A549 (cell line): Measurements from ENCODE around the gene CDC42EP1. TPM values are rescaled to one million over a fixed set of nuclear protein-coding genes. Genes with fewer than 3 reads are reported as not detected.

Source experiments
- ATAC-seq, 2 experiments: fragments of 200-7000 bp in 1 of 2; fragments of >200 bp in 1 of 2; cut with Nextera tagmentation in 1 of 2; cut with Tn5 transposase in 1 of 2; 3 replicates each; pipeline versions ENCODE4 v1.8.0 to v1.9.1; 2018 to 2020; ENCODE audit warnings: mild to moderate bottlenecking in 1 of 2, moderate library complexity in 1 of 2
- CTCF ChIA-PET: fragments of 300-600 bp; sonication (Branson Sonifier 250); formaldehyde crosslinking; extraction: SDS; loops from one replicate; lab custom pipeline; 2021; ENCODE audit warnings: antibody characterized with exemption, inconsistent platforms; lab: Yijun Ruan, JAX
- POLR2A ChIA-PET: fragments of 350-600 bp; formaldehyde crosslinking; extraction: SDS; loops from one replicate; lab custom pipeline; 2021; ENCODE audit warnings: antibody characterized with exemption, inconsistent platforms; lab: Yijun Ruan, JAX
- DNase-seq, 2 experiments: peaks; one replicate each; pipeline versions ENCODE4 v3.0.0 to v3.0.0-alpha.2; 2011 to 2016; ENCODE audit warnings: low read depth in 1 of 2, low spot score in 1 of 2
- FAIRE-seq: peaks from 2 replicates; lab custom pipeline; 2011; peaks lifted over from hg19 to GRCh38; lab: Jason Lieb, UNC
- H3K27ac ChIP-seq, 2 experiments: fragments of >200 bp; sonication (Bioruptor Twin); formaldehyde crosslinking; 3 replicates each; pipeline ENCODE4 v1.5.1; 2016 to 2017
- H3K4me1 ChIP-seq: fragments of >200 bp; sonication (Bioruptor Twin); formaldehyde crosslinking; 3 replicates; pipeline ENCODE4 v1.6.1; 2016
- H3K4me2 ChIP-seq: fragments of >200 bp; sonication (Bioruptor Twin); formaldehyde crosslinking; 3 replicates; pipeline ENCODE4 v1.6.1; 2016
- H3K4me3 ChIP-seq: fragments of >200 bp; sonication (Bioruptor Twin); formaldehyde crosslinking; 3 replicates; pipeline ENCODE4 v1.5.1; 2016
- H3K9me3 ChIP-seq: fragments of >200 bp; sonication (Bioruptor Twin); formaldehyde crosslinking; 3 replicates; pipeline ENCODE4 v1.6.1; 2016
- ATOH8 ChIP-seq: fragments of 250-450 bp; sonication (Bioruptor Pico); IDR thresholded peaks from 2 replicates; pipeline ENCODE4 v1.5.0; 2020; ENCODE audit warnings: low read depth, mild to moderate bottlenecking, moderate library complexity
- CBX2 ChIP-seq: fragments of 200-600 bp; sonication (generic); IDR thresholded peaks from 2 replicates; pipeline ENCODE4 v1.6.1; 2016; ENCODE audit warnings: low read depth, mild to moderate bottlenecking, borderline replicate concordance
- E2F6 ChIP-seq: IDR thresholded peaks from 2 replicates; pipeline ENCODE4 v1.6.1; 2012; ENCODE audit warnings: low read depth, borderline replicate concordance
- ELK1 ChIP-seq: fragments of 150-350 bp; IDR thresholded peaks from 2 replicates; pipeline ENCODE4 v1.6.1; 2014; ENCODE audit warnings: low read depth, mild to moderate bottlenecking, low read length
- EP300 ChIP-seq, 2 experiments: fragments of >200 bp; sonication (Bioruptor Twin); formaldehyde crosslinking; IDR thresholded peaks; 2 replicates in 1 of 2; 3 replicates in 1 of 2; pipeline ENCODE4 v1.6.1; 2016 to 2017
- FOXS1 ChIP-seq: fragments of 250-450 bp; sonication (Bioruptor Pico); IDR thresholded peaks from 2 replicates; pipeline ENCODE4 v1.5.0; 2020; ENCODE audit warnings: mild to moderate bottlenecking, moderate library complexity
- HEYL ChIP-seq: fragments of 250-450 bp; sonication (Bioruptor Pico); IDR thresholded peaks from 2 replicates; pipeline ENCODE4 v1.8.0; 2021; ENCODE audit warnings: mild to moderate bottlenecking, moderate library complexity
- KDM1A ChIP-seq: fragments of 200-600 bp; sonication (generic); IDR thresholded peaks from 2 replicates; pipeline ENCODE4 v1.6.1; 2016; ENCODE audit warnings: low read depth, mild to moderate bottlenecking
- KDM5A ChIP-seq: fragments of 200-600 bp; sonication (generic); IDR thresholded peaks from 2 replicates; pipeline ENCODE4 v1.6.1; 2016; ENCODE audit warnings: antibody characterized with exemption, mild to moderate bottlenecking
- MAX ChIP-seq: IDR thresholded peaks from 2 replicates; pipeline ENCODE4 v1.6.1; 2012
- MAZ ChIP-seq: fragments of 150-350 bp; IDR thresholded peaks from 2 replicates; pipeline ENCODE4 v1.6.1; 2014; ENCODE audit warnings: antibody characterized with exemption, low read depth, low read length, borderline replicate concordance
- MYC ChIP-seq: IDR thresholded peaks from 2 replicates; pipeline ENCODE4 v1.6.1; 2012; ENCODE audit warnings: mild to moderate bottlenecking, inconsistent platforms, low read length, improper control_type of control experiment, borderline replicate concordance
- NFE2L2 ChIP-seq: fragments of 150-350 bp; conservative IDR thresholded peaks from 2 replicates; pipeline ENCODE4 v1.6.1; 2014; ENCODE audit warnings: low read length
- NR3C1 ChIP-seq: fragments of >200 bp; sonication (Bioruptor Twin); formaldehyde crosslinking; IDR thresholded peaks from 3 replicates; pipeline ENCODE4 v1.6.1; 2017
- REST ChIP-seq: fragments of 200-600 bp; sonication (generic); IDR thresholded peaks from 2 replicates; pipeline ENCODE4 v1.6.1; 2016; ENCODE audit warnings: antibody characterized with exemption, mild to moderate bottlenecking, moderate library complexity
- TP53 ChIP-seq: fragments of 250-450 bp; sonication (Bioruptor Pico); IDR thresholded peaks from 2 replicates; pipeline ENCODE4 v1.5.0; 2021; ENCODE audit warnings: mild to moderate bottlenecking, moderate library complexity
- ZC3H11A ChIP-seq: fragments of 450-650 bp; IDR thresholded peaks from 2 replicates; pipeline ENCODE4 v1.6.1; 2014; ENCODE audit warnings: antibody characterized with exemption, mild to moderate bottlenecking
- ZFP36 ChIP-seq: fragments of 450-650 bp; IDR thresholded peaks from 2 replicates; pipeline ENCODE4 v1.6.1; 2014; ENCODE audit warnings: borderline replicate concordance; ENCODE audit not compliant: partially characterized antibody
- WGBS: methylation state at CpG from one replicate; pipeline ENCODE4 v1.1.6; 2017; ENCODE audit errors: missing lambda C conversion rate; 5-methylcytosine and 5-hydroxymethylcytosine counted together
- polyA plus RNA-seq, 4 experiments: library from polyadenylated mRNA; depleted of rRNA in 3 of 4; stranded (reverse); fragments of >200 nt; fragmentation: RNase III in 1 of 4; extraction: RNeasy Plus Mini Kit Qiagen cat#74134 plus additional on column Dnase treatment in 1 of 4; gene quantifications; 2 replicates in 3 of 4; 3 replicates in 1 of 4; pipeline ENCODE4 v1.2.3, GENCODE V29; 2011 to 2017

The CDC42EP1 gene
- polyA plus RNA-seq, 2 of the 4 experiments (the other 2 are of a cell fraction): 16.0 to 20.2 TPM

GRCh38 chr22:37551981-37552380 is 8.3 kb upstream of the CDC42EP1 start:
- FAIRE-seq: no peak
- H3K9me3 ChIP-seq: no peaks in the 10 kb centered on the region
- ChIA-PET POLR2A (no interaction called here), CTCF (interaction anchor here (1.1 to 16.8 kb wide), 4 partner anchors 7 to 40 kb away, joined by 3 to 771 read pairs (median 24); partner anchors contain the start of gene CDC42EP1)
- H3K4me2 ChIP-seq: peak overlapping the region; percentile 48
- peaks cover 40% of the 10 kb centered on the region for H3K4me1 ChIP-seq
- 63% methylated on average over 6 of the region's 6 CpGs for WGBS
- ATAC-seq: no peak
- no peak overlapping the region for H3K4me3 ChIP-seq
- no peak for DNase-seq
- TF ChIP-seq KDM1A: no peak
- TF ChIP-seq CBX2: no peak
- no peak for TF ChIP-seq ZC3H11A
- no peak for TF ChIP-seq NFE2L2
- TF ChIP-seq ATOH8 (CRISPR knock-in tag): no peak
- no peak for TF ChIP-seq REST
- TF ChIP-seq TP53 (CRISPR knock-in tag): no peak
- no peak for TF ChIP-seq MAZ
- no peak for TF ChIP-seq EP300 (IDR thresholded peaks at IDR 0.05)
- TF ChIP-seq MYC: no peak
- no peak for TF ChIP-seq FOXS1 (CRISPR knock-in tag)
- no peak for TF ChIP-seq E2F6
- no peak for TF ChIP-seq KDM5A
- TF ChIP-seq NR3C1: no peak
- TF ChIP-seq MAX: no peak
- no peak for TF ChIP-seq ELK1
- no peak for TF ChIP-seq HEYL
- H3K27ac ChIP-seq: peak overlapping the region; percentile 49 to 86; a peak in 4 of 6 replicates

- Histone ChIP-seq H3K27ac (peak overlapping the region; percentile 49 to 86), H3K4me2 (peak overlapping the region; percentile 48), H3K4me3 (no peak overlapping the region), H3K4me1 (peaks cover 43% of the 10 kb centered on the region), H3K9me3 (no peaks in the 10 kb centered on the region)
- TF ChIP-seq ZFP36 (peak; percentile 74), ZC3H11A (no peak)
- CTCF ChIA-PET: interaction anchor here (1.0 to 16.8 kb wide), 4 partner anchors 8 to 40 kb away, joined by 3 to 771 read pairs (median 24); partner anchors contain the start of gene CDC42EP1
- peak; percentile 58 to 66; a peak in 5 of 6 replicates for ATAC-seq
- POLR2A ChIA-PET: no interaction called here
- DNase-seq: no peak
- WGBS: 19% methylated on average over 10 of the region's 16 CpGs
- no peak for FAIRE-seq
Observed at GRCh38 chr22:37552524-37553163, 7.6 kb upstream of the CDC42EP1 start.
